Smooth muscle cell (in vitro differentiated cells): ENCODE data around the gene PRAME. TPM values are rescaled to one million over a fixed set of nuclear protein-coding genes. Genes with fewer than 3 reads are reported as not detected.
"Not testable (repeated sequence)": the region's sequence is repeated elsewhere in the genome, so short reads cannot be mapped to it uniquely, and the experiment has no call there.

Source experiments
- DNase-seq: peaks from one replicate; lab custom pipeline; 2025; ENCODE audit not compliant: unreplicated experiment; lab: John Stamatoyannopoulos, UW
- H2AFZ ChIP-seq: fragments of 200-600 bp; sonication (generic); 2 replicates; pipeline ENCODE4 v1.6.0; 2016; ENCODE audit warnings: antibody characterized with exemption, low read depth, mild to moderate bottlenecking
- H3F3A ChIP-seq: fragments of 200-600 bp; sonication (generic); 2 replicates; pipeline ENCODE4 v1.6.0; 2017; ENCODE audit warnings: antibody characterized with exemption, low read depth
- H3K27ac ChIP-seq: fragments of 200-600 bp; sonication (generic); 2 replicates; pipeline ENCODE4 v1.5.1; 2016; ENCODE audit warnings: low read depth, mild to moderate bottlenecking
- H3K27me3 ChIP-seq: fragments of 200-600 bp; sonication (generic); 2 replicates; pipeline ENCODE4 v1.6.1; 2016; ENCODE audit warnings: low read depth, mild to moderate bottlenecking
- H3K36me3 ChIP-seq: fragments of 200-600 bp; sonication (generic); 2 replicates; pipeline ENCODE4 v1.5.1; 2016; ENCODE audit warnings: low read depth
- H3K4me1 ChIP-seq: fragments of 200-600 bp; sonication (generic); 2 replicates; pipeline ENCODE4 v1.5.1; 2016; ENCODE audit warnings: low read depth
- H3K4me2 ChIP-seq: fragments of 200-600 bp; sonication (generic); 2 replicates; pipeline ENCODE4 v1.6.0; 2016; ENCODE audit warnings: mild to moderate bottlenecking
- H3K4me3 ChIP-seq: fragments of 200-600 bp; sonication (generic); 2 replicates; pipeline ENCODE4 v1.5.1; 2016; ENCODE audit warnings: mild to moderate bottlenecking
- H3K79me2 ChIP-seq: fragments of 200-600 bp; sonication (generic); 2 replicates; pipeline ENCODE4 v1.6.0; 2016; ENCODE audit warnings: low read depth, mild to moderate bottlenecking
- H3K9ac ChIP-seq: fragments of 200-600 bp; sonication (generic); 2 replicates; pipeline ENCODE4 v1.6.0; 2016; ENCODE audit warnings: low read depth
- H3K9me3 ChIP-seq: fragments of 200-600 bp; sonication (generic); replicated peaks from 2 replicates; pipeline ENCODE4 v1.5.1; 2016; ENCODE audit warnings: low read depth
- H4K20me1 ChIP-seq: fragments of 200-600 bp; sonication (generic); 2 replicates; pipeline ENCODE4 v1.6.0; 2016; ENCODE audit warnings: low read depth
- CTCF ChIP-seq: fragments of 200-600 bp; sonication (generic); IDR thresholded peaks from 2 replicates; pipeline ENCODE4 v1.5.1; 2017; ENCODE audit warnings: borderline replicate concordance, mild to moderate bottlenecking, antibody characterized with exemption; ENCODE audit not compliant: insufficient read depth, poor library complexity, severe bottlenecking
- whole genome bisulfite sequencing: methylation state at CpG from one replicate; pipeline ENCODE4 v1.1.7; 2016; ENCODE audit warnings: low lambda C conversion rate; 5-methylcytosine and 5-hydroxymethylcytosine counted together
- polyA plus RNA-seq: library from polyadenylated mRNA; unstranded; fragments of >200 nt; fragmentation: Nextera tagmentation; extraction: Ambion mirVana; gene quantifications from 2 replicates; pipeline ENCODE4 v1.2.1, GENCODE V29; 2016
- total RNA-seq: library from RNA; depleted of rRNA; stranded (reverse); fragments of >200 nt; gene quantifications from 2 replicates; pipeline ENCODE4 v1.2.3, GENCODE V29; 2014

Gene PRAME
- total and polyA plus RNA-seq, 2 experiments from 2014 or later = not detected

- Histone ChIP-seq H4K20me1 (no peaks in the 10 kb centered on the region), H2AFZ (no peak overlapping the region), H3K36me3 (no peaks in the 10 kb centered on the region), H3K4me3 (no peak overlapping the region), H3K27ac (no peak overlapping the region), H3K9me3 (no peaks in the 10 kb centered on the region), H3K4me1 (no peaks in the 10 kb centered on the region), H3K4me2 (no peak overlapping the region), H3K79me2 (no peaks in the 10 kb centered on the region), H3F3A (no peaks in the 10 kb centered on the region), H3K27me3 (peaks cover 68% of the 10 kb centered on the region), H3K9ac (no peak overlapping the region)
- 67% methylated on average over 3 of the region's 3 CpGs for WGBS
- TF ChIP-seq CTCF = no peak
- DNase-seq = no peak
Observed at GRCh38 chr22:22587577-22588188, 28.6 kb upstream of the PRAME start.

- H3K4me2 ChIP-seq = no peak overlapping the region
- H3K4me3 ChIP-seq = no peak overlapping the region
- WGBS = 85% methylated on average over 3 of the region's 3 CpGs
- peaks cover 70% of the 10 kb centered on the region for H3K27me3 ChIP-seq
- no peak overlapping the region for H3K9ac ChIP-seq
- H2AFZ ChIP-seq = no peak overlapping the region
- H3K36me3 ChIP-seq = no peaks in the 10 kb centered on the region
- DNase-seq = no peak
- H3F3A ChIP-seq = no peaks in the 10 kb centered on the region
- no peak overlapping the region for H3K27ac ChIP-seq
- no peaks in the 10 kb centered on the region for H3K9me3 ChIP-seq
- no peak for TF ChIP-seq CTCF
- no peaks in the 10 kb centered on the region for H4K20me1 ChIP-seq
- no peaks in the 10 kb centered on the region for H3K79me2 ChIP-seq
- H3K4me1 ChIP-seq = no peaks in the 10 kb centered on the region
Observed at GRCh38 chr22:22584722-22585121, 25.7 kb upstream of the PRAME start.

DNA sequence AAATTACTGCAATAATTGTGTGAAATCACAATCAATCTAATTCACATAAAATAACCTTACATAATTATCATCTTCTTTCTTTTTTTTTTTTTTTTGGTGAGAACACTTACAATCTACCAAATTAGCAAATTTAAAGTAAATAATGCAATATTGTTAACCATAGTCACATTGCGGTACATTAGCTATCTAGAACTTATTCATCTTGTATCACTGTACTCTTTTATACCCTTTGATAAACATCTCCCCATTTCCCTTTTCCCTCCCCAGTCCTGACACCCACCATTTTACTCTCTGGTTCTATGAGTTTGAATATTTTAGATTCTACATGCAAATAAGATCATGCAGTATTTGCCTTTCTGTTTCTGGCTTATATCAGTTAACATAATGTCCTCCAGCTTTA, 24.0 kb upstream of the PRAME start:
- Histone ChIP-seq H3K9me3 (no peaks in the 10 kb centered on the region), H4K20me1 (no peaks in the 10 kb centered on the region), H3K79me2 (no peaks in the 10 kb centered on the region), H3K4me2 (no peak overlapping the region), H3K4me1 (no peaks in the 10 kb centered on the region), H3K27me3 (peaks cover 57% of the 10 kb centered on the region), H3K27ac (no peak overlapping the region), H3K9ac (no peak overlapping the region), H3F3A (no peaks in the 10 kb centered on the region), H3K4me3 (no peak overlapping the region), H3K36me3 (no peaks in the 10 kb centered on the region), H2AFZ (no peak overlapping the region)
- TF ChIP-seq CTCF = no peak
- no peak for DNase-seq
- 95% methylated on average over 1 of the region's 1 CpG for WGBS

DNA sequence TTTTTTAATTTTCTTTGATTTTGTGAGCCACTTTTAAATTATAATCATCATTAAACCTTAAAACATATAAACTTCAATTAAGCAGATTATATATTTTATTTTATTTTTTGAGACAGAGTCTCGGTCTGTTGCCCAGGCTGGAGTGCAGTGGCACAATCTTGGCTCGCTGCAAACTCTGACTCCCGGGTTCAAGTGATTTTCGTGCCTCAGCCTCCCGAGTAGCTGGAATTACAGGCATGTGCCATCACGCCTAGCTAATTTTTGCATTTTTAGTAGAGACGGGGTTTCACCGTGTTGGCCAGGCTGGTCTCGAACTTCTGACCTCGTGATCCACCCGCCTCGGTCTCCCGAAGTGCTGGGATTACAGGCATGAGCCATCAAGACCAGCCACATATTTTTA, 22.5 kb upstream of the PRAME start:
- not testable (repeated sequence) for H3K4me1 ChIP-seq, H3K4me2 ChIP-seq, H3K36me3 ChIP-seq, H3F3A ChIP-seq, H4K20me1 ChIP-seq, DNase-seq, H3K9me3 ChIP-seq, H3K27ac ChIP-seq, H2AFZ ChIP-seq, H3K4me3 ChIP-seq, H3K79me2 ChIP-seq, H3K9ac ChIP-seq
- WGBS = 81% methylated on average over 13 of the region's 13 CpGs
- H3K27me3 ChIP-seq = peaks cover 67% of the 10 kb centered on the region
